Neural crest cell (in vitro differentiated cells): ENCODE measurements around the gene CALM3. TPM values are rescaled to one million over a fixed set of nuclear protein-coding genes. Genes with fewer than 3 reads are reported as not detected.

Source experiments
- DNase-seq: peaks from one replicate; pipeline ENCODE4 v3.0.0; 2021; ENCODE audit warnings: low read depth, mixed read lengths, low spot score
- H3K27ac Mint-ChIP-seq: one replicate; pipeline ENCODE4 v1.8.0; 2021; ENCODE audit warnings: mild to moderate bottlenecking, mixed read lengths; ENCODE audit not compliant: unreplicated experiment
- H3K27me3 Mint-ChIP-seq: 2 replicates; pipeline ENCODE4 v1.8.0; 2021; ENCODE audit warnings: low read depth, mild to moderate bottlenecking, mixed read lengths
- H3K36me3 Mint-ChIP-seq: 2 replicates; pipeline ENCODE4 v1.8.0; 2021; ENCODE audit warnings: low read depth, mild to moderate bottlenecking, mixed read lengths
- H3K4me1 Mint-ChIP-seq: 2 replicates; pipeline ENCODE4 v1.8.0; 2021; ENCODE audit warnings: mixed read lengths
- H3K4me3 Mint-ChIP-seq: one replicate; pipeline ENCODE4 v1.8.0; 2021; ENCODE audit warnings: mild to moderate bottlenecking, mixed read lengths
- H3K9me3 Mint-ChIP-seq: 2 replicates; pipeline ENCODE4 v1.8.0; 2021; ENCODE audit warnings: mixed read lengths
- total RNA-seq: library from RNA; stranded (reverse); gene quantifications from 2 replicates; pipeline ENCODE4 v1.2.1, GENCODE V29; 2021
- TF ChIP-seq, protein P1 (sequence below): fragments of 200-600 bp; sonication (generic); conservative IDR thresholded peaks from 2 replicates; pipeline ENCODE4 v1.5.0; 2021; ENCODE audit warnings: antibody characterized with exemption, mild to moderate bottlenecking

Gene CALM3
- total RNA-seq, 1 donor from 2014 or later: 436 TPM

DNA sequence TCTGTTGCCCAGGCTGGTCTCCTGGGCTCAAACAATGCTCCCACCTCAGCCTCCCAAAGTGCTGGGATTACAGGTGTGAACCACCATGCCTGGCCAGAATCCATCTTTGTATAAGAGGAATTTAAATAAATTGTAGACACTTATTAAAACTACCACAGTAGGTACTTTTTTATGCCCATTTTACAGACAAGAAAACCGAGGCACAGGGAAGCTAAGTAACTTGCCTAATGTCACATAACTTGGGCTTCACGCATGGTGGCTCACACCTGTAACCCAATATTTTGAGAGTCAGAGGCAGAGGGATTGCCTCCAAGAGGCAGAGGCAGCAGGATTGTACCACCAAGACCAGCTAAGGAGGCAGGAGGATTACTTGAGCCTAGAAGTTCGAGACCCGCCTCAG lies 22.7 kb upstream of the CALM3 start:
- Mint-ChIP-seq H3K9me3 (no peaks in the 10 kb centered on the region), H3K36me3 (no peaks in the 10 kb centered on the region), H3K27me3 (no peaks in the 10 kb centered on the region), H3K4me1 (peaks cover 16% of the 10 kb centered on the region), H3K27ac (no peak overlapping the region), H3K4me3 (no peak overlapping the region)
- TF ChIP-seq, protein P1, sequence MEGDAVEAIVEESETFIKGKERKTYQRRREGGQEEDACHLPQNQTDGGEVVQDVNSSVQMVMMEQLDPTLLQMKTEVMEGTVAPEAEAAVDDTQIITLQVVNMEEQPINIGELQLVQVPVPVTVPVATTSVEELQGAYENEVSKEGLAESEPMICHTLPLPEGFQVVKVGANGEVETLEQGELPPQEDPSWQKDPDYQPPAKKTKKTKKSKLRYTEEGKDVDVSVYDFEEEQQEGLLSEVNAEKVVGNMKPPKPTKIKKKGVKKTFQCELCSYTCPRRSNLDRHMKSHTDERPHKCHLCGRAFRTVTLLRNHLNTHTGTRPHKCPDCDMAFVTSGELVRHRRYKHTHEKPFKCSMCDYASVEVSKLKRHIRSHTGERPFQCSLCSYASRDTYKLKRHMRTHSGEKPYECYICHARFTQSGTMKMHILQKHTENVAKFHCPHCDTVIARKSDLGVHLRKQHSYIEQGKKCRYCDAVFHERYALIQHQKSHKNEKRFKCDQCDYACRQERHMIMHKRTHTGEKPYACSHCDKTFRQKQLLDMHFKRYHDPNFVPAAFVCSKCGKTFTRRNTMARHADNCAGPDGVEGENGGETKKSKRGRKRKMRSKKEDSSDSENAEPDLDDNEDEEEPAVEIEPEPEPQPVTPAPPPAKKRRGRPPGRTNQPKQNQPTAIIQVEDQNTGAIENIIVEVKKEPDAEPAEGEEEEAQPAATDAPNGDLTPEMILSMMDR: no peak
- DNase-seq: no peak

DNA sequence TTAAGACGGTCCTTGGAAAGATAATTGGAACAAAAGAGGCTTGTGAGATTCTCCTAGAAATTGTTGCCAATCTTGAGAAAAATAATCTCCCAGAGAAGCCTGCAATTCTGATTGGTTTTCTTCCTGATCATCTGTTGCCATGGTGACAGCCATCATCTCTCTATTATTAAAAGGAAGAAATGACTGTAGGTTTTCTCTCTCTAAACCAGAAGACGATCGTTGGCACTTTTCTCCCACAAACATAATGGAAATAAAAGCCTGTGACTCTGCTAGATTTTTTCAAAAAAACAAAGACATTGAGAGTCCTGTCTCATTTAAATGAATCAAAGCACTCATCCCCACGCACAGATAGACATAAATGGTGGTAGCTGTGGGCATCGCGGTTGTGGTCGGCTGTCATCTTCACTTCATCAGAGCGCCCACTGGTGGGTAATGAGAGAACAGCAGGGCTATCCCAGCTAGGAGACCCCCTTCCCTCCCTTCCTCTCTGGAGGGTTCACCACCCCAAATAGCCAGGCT lies 21.7 kb upstream of the CALM3 start:
- Mint-ChIP-seq H3K4me1 (peaks cover 11% of the 10 kb centered on the region), H3K36me3 (no peaks in the 10 kb centered on the region), H3K27me3 (peaks cover 3% of the 10 kb centered on the region), H3K4me3 (no peak overlapping the region), H3K27ac (no peak overlapping the region), H3K9me3 (no peaks in the 10 kb centered on the region)
- TF ChIP-seq, protein P1: peak; percentile 55
- peak; percentile 47 for DNase-seq

DNA sequence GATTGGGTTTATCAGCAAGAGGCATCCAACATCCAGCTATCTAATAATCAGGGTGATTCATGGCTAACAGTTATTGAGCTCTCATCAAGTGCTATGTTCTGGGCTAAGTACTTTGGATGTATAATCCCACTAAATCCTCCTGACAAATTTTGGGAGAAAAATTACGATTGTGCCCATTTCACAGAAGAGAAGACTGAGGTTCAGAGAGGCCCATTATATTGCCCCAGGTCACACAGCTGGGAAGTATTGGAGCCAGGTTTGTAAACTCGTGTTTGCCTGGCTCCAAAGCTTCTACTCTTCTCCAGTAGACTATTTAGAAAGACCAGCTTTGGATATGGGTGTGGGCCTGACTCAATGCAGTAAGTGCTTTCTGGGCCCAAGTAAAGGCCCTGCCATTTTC lies 20.9 kb upstream of the CALM3 start:
- DNase-seq: no peak
- Mint-ChIP-seq H3K36me3 (no peaks in the 10 kb centered on the region), H3K27me3 (peaks cover 6% of the 10 kb centered on the region), H3K9me3 (no peaks in the 10 kb centered on the region), H3K27ac (no peak overlapping the region), H3K4me1 (peaks cover 10% of the 10 kb centered on the region), H3K4me3 (no peak overlapping the region)
- TF ChIP-seq, protein P1: no peak

DNA sequence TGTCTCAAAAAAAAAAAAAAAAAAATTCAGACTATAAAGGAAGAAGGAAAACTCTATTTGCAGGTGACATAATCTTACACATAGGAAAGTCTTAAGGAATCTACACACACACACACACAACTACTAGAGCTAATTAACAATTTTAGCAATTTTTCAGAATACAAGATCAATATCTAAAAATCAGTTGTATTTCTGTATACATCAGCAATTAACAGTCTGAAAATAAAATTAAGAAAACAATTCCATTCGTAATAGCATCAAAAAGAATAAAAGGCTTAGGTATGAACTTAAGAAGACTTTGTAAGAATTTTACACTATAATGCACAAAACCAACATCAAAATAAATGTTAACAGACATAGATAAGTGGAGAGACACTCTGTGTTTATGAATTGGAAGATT lies 15.6 kb upstream of the CALM3 start:
- DNase-seq: no peak
- H3K36me3 Mint-ChIP-seq: no peaks in the 10 kb centered on the region
- H3K4me3 Mint-ChIP-seq: no peak overlapping the region
- H3K9me3 Mint-ChIP-seq: no peaks in the 10 kb centered on the region
- no peaks in the 10 kb centered on the region for H3K4me1 Mint-ChIP-seq
- no peak overlapping the region for H3K27ac Mint-ChIP-seq
- peaks cover 15% of the 10 kb centered on the region for H3K27me3 Mint-ChIP-seq
- TF ChIP-seq, protein P1: no peak

DNA sequence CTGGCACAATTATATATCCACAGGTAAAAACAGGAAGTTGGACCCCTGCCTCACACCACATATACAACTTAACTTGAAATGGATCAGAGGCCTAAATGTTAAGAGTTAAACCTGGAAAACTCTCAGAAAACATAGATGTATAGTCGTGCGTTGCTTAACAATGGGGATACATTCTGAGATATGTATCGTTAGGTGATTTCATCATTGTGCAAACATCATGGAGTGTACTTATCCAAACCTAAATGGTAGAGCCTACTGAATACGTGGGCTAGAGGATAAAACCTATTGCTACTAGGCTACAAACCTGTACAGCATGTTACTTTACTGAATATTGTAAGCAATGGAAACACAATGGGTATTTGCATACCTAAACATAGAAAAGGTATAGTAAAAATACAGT lies 14.8 kb upstream of the CALM3 start:
- DNase-seq: no peak
- TF ChIP-seq, protein P1: no peak
- peaks cover 15% of the 10 kb centered on the region for H3K27me3 Mint-ChIP-seq

More for the DNA sequence above, 14.8 kb upstream of the CALM3 start:
- H3K4me3 Mint-ChIP-seq: no peak overlapping the region
- H3K36me3 Mint-ChIP-seq: no peaks in the 10 kb centered on the region
- no peaks in the 10 kb centered on the region for H3K9me3 Mint-ChIP-seq
- no peaks in the 10 kb centered on the region for H3K4me1 Mint-ChIP-seq
- no peak overlapping the region for H3K27ac Mint-ChIP-seq
